Lung (tissue), 12 donors: ENCODE data around the gene SSTR3. TPM values are rescaled to one million over a fixed set of nuclear protein-coding genes. Genes with fewer than 3 reads are reported as not detected.

ENCODE experiments used
- ATAC-seq: fragments of 200-7000 bp; cut with Tn5 transposase; one replicate; pipeline ENCODE4 v1.9.1; 2020; ENCODE audit warnings: moderate number of reproducible peaks; ENCODE audit not compliant: insufficient read depth, low FRiP score
- DNase-seq, 3 donors: peaks; one replicate each; pipeline ENCODE4 v3.0.0-alpha.2; 2013 to 2017
- H3K27ac ChIP-seq, 2 donors: one replicate each; pipeline ENCODE4 v1.5.1; 2013; ENCODE audit warnings: mild to moderate bottlenecking in 2 of 2, moderate library complexity in 2 of 2, control low read depth in 1 of 2, inconsistent platforms in 1 of 2, low read depth in 1 of 2, low read length in 1 of 2
- H3K27me3 ChIP-seq, 3 donors: one replicate each; pipeline ENCODE4 v1.5.1; 2013; ENCODE audit warnings: low read length in 2 of 3; ENCODE audit not compliant: control insufficient read depth in 3 of 3, insufficient read depth in 3 of 3
- H3K36me3 ChIP-seq, 4 donors: one replicate each; pipeline ENCODE4 v1.5.1; 2013; ENCODE audit warnings: low read length in 4 of 4, mild to moderate bottlenecking in 1 of 4, moderate library complexity in 1 of 4; ENCODE audit not compliant: control insufficient read depth in 4 of 4, insufficient read depth in 4 of 4
- H3K4me1 ChIP-seq, 5 donors: one replicate each; pipeline ENCODE4 v1.5.1; 2013; ENCODE audit warnings: low read length in 5 of 5, mild to moderate bottlenecking in 2 of 5, moderate library complexity in 1 of 5; ENCODE audit not compliant: control insufficient read depth in 5 of 5, insufficient read depth in 5 of 5
- H3K4me3 ChIP-seq: one replicate; pipeline ENCODE4 v1.5.1; 2013; ENCODE audit warnings: mild to moderate bottlenecking, control low read depth, moderate library complexity
- H3K9ac ChIP-seq, 2 donors: one replicate each; pipeline ENCODE4 v1.5.1; 2013; ENCODE audit warnings: low read length in 2 of 2, control low read depth in 1 of 2; ENCODE audit not compliant: insufficient read depth in 1 of 2
- H3K9me3 ChIP-seq, 4 donors: one replicate each; pipeline ENCODE4 v1.5.1; 2013; ENCODE audit warnings: low read length in 3 of 4, mild to moderate bottlenecking in 1 of 4, moderate library complexity in 1 of 4; ENCODE audit not compliant: control insufficient read depth in 4 of 4, insufficient read depth in 3 of 4
- WGBS, 2 donors: extraction: QIAGEN DNeasy Blood & Tissue Kit; methylation state at CpG; one replicate each; pipeline ENCODE4 v1.1.7; 2013; 5-methylcytosine and 5-hydroxymethylcytosine counted together
- polyA plus RNA-seq, 2 donors: library from polyadenylated mRNA; stranded (reverse); fragments of 200-250 nt; gene quantifications; one replicate each; pipeline ENCODE4 v1.2.1, GENCODE V29; 2013
- total RNA-seq, 2 donors: library from RNA; depleted of rRNA in 1 of 2; stranded (reverse); fragments of >200 nt in 1 of 2; gene quantifications; one replicate each; pipeline ENCODE4 v1.2.1, GENCODE V29; 2014 to 2021
- TF ChIP-seq, protein P1 (sequence below): IDR thresholded peaks from 2 replicates; pipeline ENCODE4 v1.5.1; 2012; ENCODE audit warnings: mild to moderate bottlenecking; ENCODE audit errors: control extremely low read depth, extremely low read depth
- donor health status: control.
- donor health status: control.
- donor health status: Bipolar disorder and iron deficiency.
- donor health status: healthy.
- donor health status: DM: yes; HTN: yes; CAD: no.

Gene SSTR3
- total and polyA plus RNA-seq, 4 donors: 0.04 to 0.87 (median 0.10) TPM

GRCh38 chr22:37179126-37179470, 33.2 kb downstream of the SSTR3 start:
- peak overlapping the region in 1 of 2 donors; percentile 71 for H3K27ac ChIP-seq
- peaks cover 0 to 3% (median 0%) of the 10 kb centered on the region in 3 donors for H3K27me3 ChIP-seq
- 86 to 88% methylated on average over 10 of the region's 10 CpGs for WGBS, 2 donors
- peaks cover 0 to 42% (median 19%) of the 10 kb centered on the region in 5 donors for H3K4me1 ChIP-seq
- no peak overlapping the region for H3K4me3 ChIP-seq
- TF ChIP-seq, protein P1, sequence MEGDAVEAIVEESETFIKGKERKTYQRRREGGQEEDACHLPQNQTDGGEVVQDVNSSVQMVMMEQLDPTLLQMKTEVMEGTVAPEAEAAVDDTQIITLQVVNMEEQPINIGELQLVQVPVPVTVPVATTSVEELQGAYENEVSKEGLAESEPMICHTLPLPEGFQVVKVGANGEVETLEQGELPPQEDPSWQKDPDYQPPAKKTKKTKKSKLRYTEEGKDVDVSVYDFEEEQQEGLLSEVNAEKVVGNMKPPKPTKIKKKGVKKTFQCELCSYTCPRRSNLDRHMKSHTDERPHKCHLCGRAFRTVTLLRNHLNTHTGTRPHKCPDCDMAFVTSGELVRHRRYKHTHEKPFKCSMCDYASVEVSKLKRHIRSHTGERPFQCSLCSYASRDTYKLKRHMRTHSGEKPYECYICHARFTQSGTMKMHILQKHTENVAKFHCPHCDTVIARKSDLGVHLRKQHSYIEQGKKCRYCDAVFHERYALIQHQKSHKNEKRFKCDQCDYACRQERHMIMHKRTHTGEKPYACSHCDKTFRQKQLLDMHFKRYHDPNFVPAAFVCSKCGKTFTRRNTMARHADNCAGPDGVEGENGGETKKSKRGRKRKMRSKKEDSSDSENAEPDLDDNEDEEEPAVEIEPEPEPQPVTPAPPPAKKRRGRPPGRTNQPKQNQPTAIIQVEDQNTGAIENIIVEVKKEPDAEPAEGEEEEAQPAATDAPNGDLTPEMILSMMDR: no peak
- H3K9ac ChIP-seq: no peak overlapping the region
- no peak for DNase-seq
- no peak for ATAC-seq
- H3K9me3 ChIP-seq: no peaks in the 10 kb centered on the region
- H3K36me3 ChIP-seq: no peaks in the 10 kb centered on the region

DNA sequence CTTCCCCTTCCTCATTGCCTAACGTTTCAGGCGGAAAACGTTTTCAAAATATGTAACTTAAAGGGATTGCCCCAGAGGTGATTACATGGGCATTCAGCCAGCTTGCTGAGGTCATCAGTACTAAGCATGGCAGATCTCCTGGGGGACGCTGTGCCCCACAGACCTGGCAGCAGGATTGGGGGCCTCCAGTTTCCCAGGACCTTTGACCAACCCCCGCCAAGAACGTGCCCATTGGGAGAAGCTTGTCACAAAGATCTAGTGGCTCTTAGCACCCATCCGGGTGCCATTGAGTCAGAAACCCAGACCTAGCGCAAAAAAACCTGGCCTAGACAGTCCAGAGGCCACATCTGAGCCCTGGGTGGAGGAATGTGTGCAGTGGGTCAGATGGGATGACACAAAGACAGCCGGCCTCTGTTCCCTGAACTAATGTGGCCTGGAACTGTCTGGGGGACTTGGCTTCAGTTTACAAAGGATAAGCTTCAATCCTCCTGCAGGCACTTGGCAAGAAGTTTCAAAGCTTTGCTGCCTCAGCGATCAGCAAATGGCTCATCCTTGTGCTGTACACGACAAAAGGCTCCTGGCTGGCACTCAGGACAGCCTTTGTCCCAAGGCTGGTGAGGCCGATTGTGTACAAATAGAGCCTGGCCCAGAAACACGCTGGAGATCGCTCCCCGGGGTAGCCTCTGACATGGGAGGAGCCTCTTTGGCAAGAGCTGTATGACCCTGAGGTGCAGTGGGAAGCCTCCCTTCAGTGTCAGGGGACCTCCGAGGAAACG, 33.7 kb downstream of the SSTR3 start:
- H3K9ac ChIP-seq: peak overlapping the region in 1 of 2 donors; percentile 59
- WGBS, 2 donors: 40 to 56% methylated on average over 17 of the region's 17 CpGs
- H3K36me3 ChIP-seq: no peaks in the 10 kb centered on the region
- TF ChIP-seq, protein P1: no peak
- peak overlapping the region in 1 of 2 donors; percentile 71 for H3K27ac ChIP-seq
- DNase-seq (peak; percentile 52 to 78 (median 55)), ATAC-seq (no peak)
- H3K27me3 ChIP-seq: peaks cover 0 to 3% (median 0%) of the 10 kb centered on the region in 3 donors
- no peak overlapping the region for H3K4me3 ChIP-seq
- H3K4me1 ChIP-seq: peaks cover 0 to 42% (median 19%) of the 10 kb centered on the region in 5 donors
- no peaks in the 10 kb centered on the region for H3K9me3 ChIP-seq

GRCh38 chr22:37177755-37178154, 34.5 kb downstream of the SSTR3 start:
- Histone ChIP-seq H3K9me3 (no peaks in the 10 kb centered on the region), H3K36me3 (no peaks in the 10 kb centered on the region), H3K27ac (no peak overlapping the region), H3K4me3 (no peak overlapping the region), H3K27me3 (peaks cover 0 to 3% (median under 1%) of the 10 kb centered on the region in 3 donors), H3K4me1 (peaks cover 0 to 42% (median 19%) of the 10 kb centered on the region in 5 donors), H3K9ac (no peak overlapping the region)
- WGBS, 2 donors: 94 to 96% methylated on average over 3 of the region's 3 CpGs
- TF ChIP-seq, protein P1: no peak
- no peak for ATAC-seq
- no peak for DNase-seq
